CD4-positive, CD25-positive, alpha-beta regulatory T cell (primary cell): ENCODE measurements around the gene F11. TPM values are rescaled to one million over a fixed set of nuclear protein-coding genes. Genes with fewer than 3 reads are reported as not detected.

Experiments
- polyA plus RNA-seq, 4 donors: library from polyadenylated mRNA; unstranded; fragments of 300-500 nt; fragmentation: Illumina TruSeq; gene quantifications; one replicate each; pipeline ENCODE4 v1.2.3, GENCODE V29; 2021
- total RNA-seq: library from RNA; stranded (reverse); gene quantifications from one replicate; pipeline ENCODE4 v1.2.3, GENCODE V29; 2022

F11 gene
- total and polyA plus RNA-seq, 5 donors from 2014 or later = not detected

Other genes with a start within 250 kb of the F11 start
- gene TLR3, start 197.0 kb upstream of the F11 start, total RNA-seq = 0.47 TPM
- gene TLR3, start 197.0 kb upstream of the F11 start, polyA plus RNA-seq = 1 to 10 TPM in 2 of 4 donors, under 1 TPM in 2; 0.20 to 2.5 (median 0.82) TPM
- gene FAM149A, start 161.5 kb upstream of the F11 start, total RNA-seq = 1.1 TPM
- gene FAM149A, start 161.5 kb upstream of the F11 start, polyA plus RNA-seq = under 1 TPM in 1 of 4 donors, not detected in 3; 0.52 TPM
- gene CYP4V2, start 74.6 kb upstream of the F11 start, total RNA-seq = 29.1 TPM
- gene CYP4V2, start 74.6 kb upstream of the F11 start, polyA plus RNA-seq = 10 to 100 TPM; 26.1 to 30.9 (median 27.8) TPM
- gene KLKB1, start 38.7 kb upstream of the F11 start, total RNA-seq = 1.2 TPM
- under 1 TPM in 1 of 4 donors, not detected in 3; 0.14 TPM for gene KLKB1, start 38.7 kb upstream of the F11 start, polyA plus RNA-seq